GM21360 (cell line): ENCODE measurements around the gene MRPL27.

Experiments
- ATAC-seq: cut with Tn5 transposase; IDR thresholded peaks from one replicate; pipeline ENCODE4 v1.9.1; 2021; ENCODE audit warnings: mild to moderate bottlenecking, moderate library complexity; ENCODE audit not compliant: unreplicated experiment

MRPL27 gene

GRCh38 chr17:50361561-50362480 lies 11.2 kb downstream of the MRPL27 start:
- no peak for ATAC-seq

GRCh38 chr17:50360486-50361115 lies 12.4 kb downstream of the MRPL27 start:
- no peak for ATAC-seq

DNA sequence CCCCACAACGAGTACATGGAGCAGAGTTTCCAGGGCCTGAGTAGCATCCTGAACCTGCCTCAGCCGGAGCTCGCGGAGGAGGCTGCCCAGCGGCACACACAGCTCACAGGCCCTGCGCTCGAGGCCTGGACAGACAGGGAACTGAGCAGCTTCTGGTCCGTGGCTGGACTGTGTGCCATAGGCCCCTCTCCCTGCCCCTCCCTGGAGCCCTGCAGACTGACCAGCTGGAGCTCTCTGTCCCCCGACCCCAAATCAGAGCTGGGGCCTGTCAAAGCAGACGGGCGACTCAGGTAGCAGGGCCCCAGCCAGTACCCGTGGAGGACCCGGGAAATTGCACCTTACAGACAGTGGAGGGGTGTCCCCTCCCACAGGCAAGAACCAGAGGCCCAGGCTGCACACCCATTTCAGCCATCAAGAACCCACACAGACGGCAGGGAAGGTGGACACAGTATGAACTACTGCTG lies 13.0 kb downstream of the MRPL27 start:
- ATAC-seq, result no peak

GRCh38 chr17:50359005-50359699 lies 13.8 kb downstream of the MRPL27 start:
- ATAC-seq, result no peak

DNA sequence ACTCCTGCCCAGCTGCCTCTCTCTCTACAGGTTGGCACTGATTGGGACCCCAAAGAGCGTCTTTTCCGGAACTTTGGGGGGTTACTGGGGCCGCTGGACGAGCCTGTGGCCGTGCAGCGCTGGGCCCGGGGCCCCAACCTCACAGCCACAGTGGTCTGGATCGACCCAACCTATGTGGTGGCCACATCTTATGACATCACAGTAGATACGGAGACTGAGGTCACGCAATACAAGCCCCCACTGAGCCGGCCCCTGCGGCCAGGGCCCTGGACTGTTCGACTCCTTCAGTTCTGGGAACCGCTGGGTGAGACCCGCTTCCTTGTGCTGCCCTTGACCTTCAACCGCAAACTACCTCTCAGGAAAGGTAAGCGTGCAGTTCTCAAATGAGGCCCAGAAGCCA lies 14.8 kb downstream of the MRPL27 start:
- ATAC-seq, result no peak

DNA sequence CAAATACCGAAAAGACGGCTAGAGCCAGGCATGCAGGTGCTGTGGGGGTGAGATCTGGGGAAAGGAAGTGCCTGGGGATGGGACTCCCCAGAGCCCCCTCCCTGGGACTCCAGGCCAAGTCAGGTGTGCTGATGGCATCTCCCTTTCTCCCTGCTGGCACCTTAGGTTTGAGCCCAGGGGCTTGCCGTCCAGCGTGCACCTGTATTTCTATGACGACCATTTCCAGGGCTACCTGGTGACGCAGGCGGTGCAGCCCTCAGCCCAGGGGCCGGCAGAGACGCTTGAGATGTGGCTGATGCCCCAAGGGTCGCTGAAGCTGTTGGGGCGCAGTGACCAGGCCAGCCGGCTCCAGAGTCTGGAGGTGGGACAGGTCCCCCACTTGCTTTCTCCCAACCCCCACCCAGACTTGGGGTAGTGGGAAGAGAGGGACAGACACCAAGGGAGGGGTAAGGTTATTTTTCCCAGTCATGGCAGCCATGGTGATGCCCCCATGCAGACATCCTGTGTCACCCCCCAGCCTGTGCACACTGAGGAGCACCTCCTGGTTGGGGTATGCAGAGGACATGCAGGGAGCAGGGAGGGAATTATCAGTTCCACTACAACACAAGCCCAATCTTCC lies 16.0 kb downstream of the MRPL27 start:
- ATAC-seq, result no peak

- no peak for ATAC-seq
Observed at GRCh38 chr17:50356418-50356817, 16.6 kb downstream of the MRPL27 start.

- no peak for ATAC-seq
Observed at GRCh38 chr17:50355701-50356341, 17.2 kb downstream of the MRPL27 start.

GRCh38 chr17:50355336-50355700 lies 17.7 kb downstream of the MRPL27 start:
- no peak for ATAC-seq

GRCh38 chr17:50354776-50355175 lies 18.2 kb downstream of the MRPL27 start:
- no peak for ATAC-seq

GRCh38 chr17:50354198-50354597 lies 18.8 kb downstream of the MRPL27 start:
- no peak for ATAC-seq

DNA sequence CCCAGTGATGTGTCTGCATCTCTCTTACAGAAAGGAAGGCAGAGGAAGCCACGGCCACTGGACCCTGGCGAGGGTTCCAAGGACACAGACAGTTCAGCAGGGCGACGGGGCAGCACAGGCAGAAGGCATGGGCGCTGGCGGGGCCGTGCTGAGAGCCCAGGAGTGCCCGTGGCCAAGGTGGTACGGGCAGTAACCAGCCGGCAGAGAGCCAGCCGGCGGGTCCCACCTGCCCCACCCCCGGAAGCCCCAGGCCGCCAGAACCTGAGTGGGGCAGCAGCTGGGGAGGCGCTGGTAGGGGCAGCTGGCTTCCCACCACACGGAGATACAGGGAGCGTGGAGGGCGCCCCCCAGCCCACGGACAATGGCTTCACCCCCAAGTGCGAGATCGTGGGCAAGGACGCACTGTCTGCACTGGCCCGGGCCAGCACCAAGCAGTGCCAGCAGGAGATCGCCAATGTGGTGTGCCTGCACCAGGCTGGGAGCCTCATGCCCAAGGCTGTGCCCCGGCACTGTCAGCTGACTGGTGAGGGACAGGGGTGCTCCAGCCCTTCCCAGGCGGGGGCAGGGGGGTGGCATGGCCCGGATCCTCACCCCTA lies 19.3 kb downstream of the MRPL27 start:
- ATAC-seq, result no peak

GRCh38 chr17:50352693-50353599 lies 20.0 kb downstream of the MRPL27 start:
- ATAC-seq, result no peak

DNA sequence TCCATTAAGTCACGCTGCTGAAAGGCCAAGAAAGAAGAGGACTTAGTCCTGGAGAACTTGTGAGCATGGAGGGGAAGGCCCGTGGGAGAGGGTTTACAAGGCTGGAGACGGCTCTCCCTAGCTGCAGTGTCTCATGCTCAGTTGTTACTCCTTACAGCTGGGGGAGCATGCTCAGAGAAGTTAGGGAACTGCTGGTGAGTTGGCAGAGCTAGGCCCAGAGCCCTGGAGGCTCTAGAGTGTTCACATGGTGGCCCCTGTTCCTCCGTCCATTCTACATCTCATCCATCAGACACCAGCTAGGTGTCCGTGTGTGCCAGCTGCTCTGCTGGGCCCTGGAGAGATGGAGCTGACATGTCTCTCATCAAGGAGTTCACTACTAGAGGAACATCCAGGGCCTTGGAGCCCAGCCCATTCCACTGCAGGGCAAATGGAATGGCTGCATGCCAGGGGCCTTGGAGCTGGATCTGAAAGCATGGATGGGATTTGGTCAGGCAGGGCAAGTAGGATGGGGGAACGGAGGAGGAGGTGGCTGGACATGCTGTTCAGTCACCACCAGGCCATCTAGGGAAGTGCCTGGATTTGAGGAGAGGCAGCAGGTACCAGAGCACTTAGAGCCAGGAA lies 20.8 kb downstream of the MRPL27 start:
- ATAC-seq, result no peak

GRCh38 chr17:50350733-50351132 lies 22.3 kb downstream of the MRPL27 start:
- no peak for ATAC-seq

- no peak for ATAC-seq
Observed at GRCh38 chr17:50349243-50349600, 23.8 kb downstream of the MRPL27 start.

DNA sequence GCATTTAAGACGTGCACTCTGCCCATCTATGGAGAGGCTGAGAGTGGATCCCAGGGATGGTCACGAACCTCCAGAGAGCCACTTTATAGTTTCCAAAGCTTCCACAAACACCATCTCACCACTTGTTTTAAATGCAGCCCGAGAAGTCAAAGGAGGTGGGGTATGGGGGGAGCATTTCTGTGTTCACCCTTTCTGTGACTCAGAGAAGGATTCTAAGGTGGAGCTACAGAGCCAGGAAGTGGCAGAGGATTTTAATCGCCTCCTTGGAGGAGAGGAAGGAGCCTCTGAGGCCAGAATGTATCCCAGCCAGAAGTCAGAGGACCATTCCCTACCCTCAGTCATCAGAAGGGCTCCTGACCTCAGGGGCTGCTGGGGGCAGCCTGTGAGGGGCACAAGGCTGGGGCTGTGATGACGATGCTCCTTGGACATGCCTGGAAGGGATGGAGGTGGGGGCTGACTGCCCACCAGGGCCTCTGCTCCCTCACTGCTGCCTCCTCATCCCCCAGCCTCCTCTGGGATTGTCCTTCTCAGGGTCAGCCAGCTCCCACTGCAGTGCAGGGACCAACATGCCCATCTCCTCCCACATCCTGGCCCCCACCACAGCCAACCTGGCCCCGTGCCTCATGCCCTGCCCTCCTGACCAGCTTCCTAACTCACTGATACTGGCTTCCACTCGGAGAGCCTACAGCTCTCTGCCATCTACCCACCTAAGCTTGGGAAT lies 24.3 kb downstream of the MRPL27 start:
- ATAC-seq, result no peak

GRCh38 chr17:50347894-50348291 lies 25.1 kb downstream of the MRPL27 start:
- ATAC-seq, result no peak
